GM12878 (cell line): ENCODE results near the gene MKRN2. TPM values are rescaled to one million over a fixed set of nuclear protein-coding genes. Genes with fewer than 3 reads are reported as not detected.

Experiments used
- ATAC-seq: fragments of 200-7000 bp; cut with Tn5 transposase; 3 replicates; pipeline ENCODE4 v1.9.1; 2020; ENCODE audit warnings: mild to moderate bottlenecking, moderate library complexity
- BruUV-seq: library from RNA; stranded (reverse); fragments of 400-500 nt; replicated peaks from 2 replicates; lab custom pipeline; 2021; lab: Mats Ljungman, UMichigan
- CTCF ChIA-PET: fragments of 300-600 bp; sonication (Branson Sonifier 250); formaldehyde crosslinking; extraction: SDS; loops from one replicate; lab custom pipeline; 2021; ENCODE audit warnings: inconsistent platforms; lab: Yijun Ruan, JAX
- POLR2A ChIA-PET: fragments of 350-600 bp; formaldehyde crosslinking; extraction: SDS; loops from one replicate; lab custom pipeline; 2021; ENCODE audit warnings: inconsistent platforms; lab: Charles Lee
- RAD21 ChIA-PET: fragments of 300-600 bp; sonication (Branson Sonifier 250); formaldehyde crosslinking; loops from one replicate; lab custom pipeline; 2023; ENCODE audit warnings: antibody characterized with exemption; ENCODE audit not compliant: unreplicated experiment; lab: Charles Lee
- SMC1A ChIA-PET: fragments of 300-600 bp; sonication (Branson Sonifier 250); formaldehyde crosslinking; loops from one replicate; lab custom pipeline; 2023; ENCODE audit not compliant: unreplicated experiment, uncharacterized antibody; lab: Charles Lee
- DNase-seq: peaks from one replicate; pipeline ENCODE4 v3.0.0-alpha.2; 2011; ENCODE audit warnings: low read depth, low spot score
- FAIRE-seq: peaks from 3 replicates; lab custom pipeline; 2011; peaks lifted over from hg19 to GRCh38; lab: Jason Lieb, UNC
- H2AFZ ChIP-seq: 2 replicates; pipeline ENCODE4 v1.6.0; 2011; ENCODE audit warnings: low read depth, low read length, control low read depth; ENCODE audit not compliant: control insufficient read depth
- H3K27ac ChIP-seq: 2 replicates; pipeline ENCODE4 v1.5.1; 2011; ENCODE audit warnings: control low read depth; ENCODE audit not compliant: control insufficient read depth, insufficient read depth
- H3K27me3 ChIP-seq, 2 experiments: replicated peaks in 1 of 2; 2 replicates each; pipeline versions ENCODE4 v1.6.0 to v1.6.1; 2011; ENCODE audit warnings: low read length in 1 of 2; ENCODE audit not compliant: control insufficient read depth in 2 of 2, insufficient read depth in 2 of 2
- H3K36me3 ChIP-seq, 2 experiments: 2 replicates each; pipeline ENCODE4 v1.5.1; 2011; ENCODE audit warnings: low read length in 1 of 2; ENCODE audit not compliant: control insufficient read depth in 2 of 2, insufficient read depth in 2 of 2
- H3K4me1 ChIP-seq: 2 replicates; pipeline ENCODE4 v1.6.1; 2011; ENCODE audit warnings: mild to moderate bottlenecking, low read length, moderate library complexity, mixed read lengths; ENCODE audit not compliant: control insufficient read depth, insufficient read depth
- H3K4me2 ChIP-seq: 2 replicates; pipeline ENCODE4 v1.6.0; 2011; ENCODE audit warnings: control low read depth; ENCODE audit not compliant: control insufficient read depth, insufficient read depth
- H3K4me3 ChIP-seq: fragments of 200-600 bp; sonication (generic); 2 replicates; pipeline ENCODE4 v1.5.1; 2016
- H3K79me2 ChIP-seq: 2 replicates; pipeline ENCODE4 v1.6.0; 2011; ENCODE audit warnings: low read length; ENCODE audit not compliant: control insufficient read depth, insufficient read depth
- H3K9ac ChIP-seq: 2 replicates; pipeline ENCODE4 v1.8.0; 2011; ENCODE audit warnings: low read length, control low read depth, mixed read lengths; ENCODE audit not compliant: control insufficient read depth, insufficient read depth
- H3K9me3 ChIP-seq: replicated peaks from 3 replicates; pipeline ENCODE4 v1.5.1; 2011; ENCODE audit warnings: mild to moderate bottlenecking, low read length; ENCODE audit not compliant: control insufficient read depth, insufficient read depth
- H4K20me1 ChIP-seq: 2 replicates; pipeline ENCODE4 v1.6.0; 2011; ENCODE audit not compliant: control insufficient read depth, insufficient read depth
- ATF3 ChIP-seq: IDR thresholded peaks from 2 replicates; pipeline ENCODE4 v1.6.1; 2011; ENCODE audit warnings: low read depth, mild to moderate bottlenecking, low read length, moderate library complexity, borderline replicate concordance; ENCODE audit errors: extremely low read depth
- BCL11A ChIP-seq: IDR thresholded peaks from 2 replicates; pipeline ENCODE4 v1.6.1; 2011; ENCODE audit warnings: low read depth, low read length
- BHLHE40 ChIP-seq, 2 experiments: fragments of 450-650 bp in 1 of 2; IDR thresholded peaks; 2 replicates each; pipeline ENCODE4 v1.6.1; 2011 to 2017; ENCODE audit warnings: low read depth in 2 of 2, borderline replicate concordance in 1 of 2, improper control_type of control experiment in 1 of 2, low read length in 1 of 2, mild to moderate bottlenecking in 1 of 2
- E2F8 ChIP-seq: fragments of 450-650 bp; IDR thresholded peaks from 2 replicates; pipeline ENCODE4 v1.6.1; 2018; ENCODE audit warnings: mild to moderate bottlenecking, low read depth, moderate library complexity; ENCODE audit not compliant: partially characterized antibody
- EED ChIP-seq: sonication (generic); IDR thresholded peaks from 2 replicates; pipeline ENCODE4 v1.6.1; 2016; ENCODE audit warnings: antibody characterized with exemption, low read depth
- HDGF ChIP-seq: fragments of 450-650 bp; IDR thresholded peaks from 2 replicates; pipeline ENCODE4 v1.6.1; 2016; ENCODE audit warnings: antibody characterized with exemption
- IKZF1 ChIP-seq: fragments of 450-650 bp; conservative IDR thresholded peaks from 2 replicates; pipeline ENCODE4 v1.6.1; 2017; ENCODE audit warnings: antibody characterized with exemption, mild to moderate bottlenecking
- MYB ChIP-seq: fragments of 150-350 bp; IDR thresholded peaks from 2 replicates; pipeline ENCODE4 v1.6.1; 2014; ENCODE audit warnings: mild to moderate bottlenecking, low read depth, low read length, borderline replicate concordance
- PML ChIP-seq: IDR thresholded peaks from 2 replicates; pipeline ENCODE4 v1.6.1; 2012; ENCODE audit warnings: low read length, inconsistent platforms
- RCOR1 ChIP-seq: conservative IDR thresholded peaks from 2 replicates; pipeline ENCODE4 v1.6.1; 2012; ENCODE audit warnings: low read depth, low read length, improper control_type of control experiment
- SMAD5 ChIP-seq: IDR thresholded peaks from 2 replicates; pipeline ENCODE4 v1.6.1; 2016; ENCODE audit warnings: antibody characterized with exemption, low read depth
- SMC3 ChIP-seq: IDR thresholded peaks from 2 replicates; pipeline ENCODE4 v1.6.1; 2011; ENCODE audit warnings: low read length, improper control_type of control experiment, borderline replicate concordance
- SPI1 ChIP-seq: IDR thresholded peaks from 2 replicates; pipeline ENCODE4 v1.6.1; 2011; ENCODE audit warnings: low read depth, mild to moderate bottlenecking, low read length, moderate library complexity, borderline replicate concordance; ENCODE audit not compliant: insufficient read depth
- TCF12 ChIP-seq: IDR thresholded peaks from 2 replicates; pipeline ENCODE4 v1.6.1; 2011; ENCODE audit warnings: low read depth, mild to moderate bottlenecking, low read length
- in situ Hi-C: fragments of 300-500 bp; cut with MboI; formaldehyde crosslinking; loops from 9 replicates; pipeline ENCODE4 v1.14.3; 2018; ENCODE audit warnings: mixed read lengths
- intact Hi-C: fragments of 100-400 bp; cut with micrococcal nuclease; formaldehyde crosslinking; loops from one replicate; pipeline ENCODE4 v1.14.2; 2022; ENCODE audit not compliant: unreplicated experiment
- polyA plus RNA-seq, 11 experiments: library from polyadenylated mRNA; depleted of rRNA in 4 of 11; unstranded in 6 of 11; stranded (reverse) in 5 of 11; fragments of >200 nt; fragmentation: Nextera tagmentation in 4 of 11; fragmentation: Illumina TruSeq in 1 of 11; extraction: Ambion mirVana in 4 of 11; extraction: Trizol in 1 of 11; gene quantifications; 1 replicate in 1 of 11; 2 replicates in 10 of 11; pipeline versions ENCODE4 v1.2.1 to v1.2.3, GENCODE V29; 2011 to 2016; ENCODE audit warnings: inconsistent platforms in 2 of 11, missing spikeins in 2 of 11, low read depth in 1 of 11
- total RNA-seq, 4 experiments: library from RNA; depleted of rRNA in 3 of 4; stranded (reverse); fragments of >200 nt in 3 of 4; fragmentation: Illumina TruSeq in 1 of 4; extraction: Trizol in 1 of 4; gene quantifications; 2 replicates each; pipeline versions ENCODE4 v1.2.1 to v1.2.3, GENCODE V29; 2013 to 2021
- TF ChIP-seq, protein P1 (sequence below): IDR thresholded peaks from 2 replicates; pipeline ENCODE4 v1.6.1; 2012; ENCODE audit warnings: mild to moderate bottlenecking, low read depth, low read length
- TF ChIP-seq, protein P2 (sequence below): fragments of 450-650 bp; IDR thresholded peaks from 2 replicates; pipeline ENCODE4 v1.6.1; 2017; ENCODE audit warnings: mild to moderate bottlenecking

The MKRN2 gene
- total and polyA plus RNA-seq, 10 of the 15 experiments (the other 5 are each of a cell fraction or from before 2014, with no cell fraction given): 15.4 to 40.7 (median 34.4) TPM

GRCh38 chr3:12566976-12567375 is 10.1 kb downstream of the MKRN2 start:
- no peak for ATAC-seq
- Histone ChIP-seq H3K79me2 (peaks cover 55% of the 10 kb centered on the region), H3K27me3 (no peaks in the 10 kb centered on the region), H3K9ac (no peak overlapping the region), H3K4me2 (no peak overlapping the region), H2AFZ (no peak overlapping the region), H3K27ac (no peak overlapping the region), H3K9me3 (peaks cover 13% of the 10 kb centered on the region; the same call in 2 of the 3 replicates), H3K4me3 (no peak overlapping the region), H4K20me1 (peaks cover 4% of the 10 kb centered on the region; the same call in 1 of the 2 replicates), H3K4me1 (peaks cover 8% of the 10 kb centered on the region), H3K36me3 (peaks cover 8 to 13% of the 10 kb centered on the region in 2 experiments)
- ChIA-PET RAD21 (no interaction called here), SMC1A (no interaction called here), POLR2A (interaction anchor here (0.6 to 1.2 kb wide), 4 partner anchors 11 to 759 kb away, joined by 3 to 9 read pairs (median 6); no protein-coding TSS in a partner anchor), CTCF (interaction anchor here (0.6 kb wide), 2 partner anchors 78 to 712 kb away, joined by 3 read pairs; no protein-coding TSS in a partner anchor)
- in situ Hi-C loops (no loop called here), intact Hi-C loops (no loop called here)
- no TSS peak for BruUV-seq
- no peak for DNase-seq
- no peak for FAIRE-seq
- TF ChIP-seq EED (no peak), BCL11A (no peak), PML (no peak), HDGF (no peak), ATF3 (no peak), SMC3 (no peak), E2F8 (no peak), SPI1 (no peak), MYB (no peak), TCF12 (no peak), BHLHE40 (IDR thresholded peaks at IDR 0.05; ENCODE audit: borderline replicate concordance in 1 of 2, low read depth in 2 of 2, low read length in 1 of 2) (no peak), RCOR1 (no peak), SMAD5 (no peak), IKZF1 (no peak)
- TF ChIP-seq, protein P1, sequence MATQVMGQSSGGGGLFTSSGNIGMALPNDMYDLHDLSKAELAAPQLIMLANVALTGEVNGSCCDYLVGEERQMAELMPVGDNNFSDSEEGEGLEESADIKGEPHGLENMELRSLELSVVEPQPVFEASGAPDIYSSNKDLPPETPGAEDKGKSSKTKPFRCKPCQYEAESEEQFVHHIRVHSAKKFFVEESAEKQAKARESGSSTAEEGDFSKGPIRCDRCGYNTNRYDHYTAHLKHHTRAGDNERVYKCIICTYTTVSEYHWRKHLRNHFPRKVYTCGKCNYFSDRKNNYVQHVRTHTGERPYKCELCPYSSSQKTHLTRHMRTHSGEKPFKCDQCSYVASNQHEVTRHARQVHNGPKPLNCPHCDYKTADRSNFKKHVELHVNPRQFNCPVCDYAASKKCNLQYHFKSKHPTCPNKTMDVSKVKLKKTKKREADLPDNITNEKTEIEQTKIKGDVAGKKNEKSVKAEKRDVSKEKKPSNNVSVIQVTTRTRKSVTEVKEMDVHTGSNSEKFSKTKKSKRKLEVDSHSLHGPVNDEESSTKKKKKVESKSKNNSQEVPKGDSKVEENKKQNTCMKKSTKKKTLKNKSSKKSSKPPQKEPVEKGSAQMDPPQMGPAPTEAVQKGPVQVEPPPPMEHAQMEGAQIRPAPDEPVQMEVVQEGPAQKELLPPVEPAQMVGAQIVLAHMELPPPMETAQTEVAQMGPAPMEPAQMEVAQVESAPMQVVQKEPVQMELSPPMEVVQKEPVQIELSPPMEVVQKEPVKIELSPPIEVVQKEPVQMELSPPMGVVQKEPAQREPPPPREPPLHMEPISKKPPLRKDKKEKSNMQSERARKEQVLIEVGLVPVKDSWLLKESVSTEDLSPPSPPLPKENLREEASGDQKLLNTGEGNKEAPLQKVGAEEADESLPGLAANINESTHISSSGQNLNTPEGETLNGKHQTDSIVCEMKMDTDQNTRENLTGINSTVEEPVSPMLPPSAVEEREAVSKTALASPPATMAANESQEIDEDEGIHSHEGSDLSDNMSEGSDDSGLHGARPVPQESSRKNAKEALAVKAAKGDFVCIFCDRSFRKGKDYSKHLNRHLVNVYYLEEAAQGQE: no peak
- TF ChIP-seq, protein P2, sequence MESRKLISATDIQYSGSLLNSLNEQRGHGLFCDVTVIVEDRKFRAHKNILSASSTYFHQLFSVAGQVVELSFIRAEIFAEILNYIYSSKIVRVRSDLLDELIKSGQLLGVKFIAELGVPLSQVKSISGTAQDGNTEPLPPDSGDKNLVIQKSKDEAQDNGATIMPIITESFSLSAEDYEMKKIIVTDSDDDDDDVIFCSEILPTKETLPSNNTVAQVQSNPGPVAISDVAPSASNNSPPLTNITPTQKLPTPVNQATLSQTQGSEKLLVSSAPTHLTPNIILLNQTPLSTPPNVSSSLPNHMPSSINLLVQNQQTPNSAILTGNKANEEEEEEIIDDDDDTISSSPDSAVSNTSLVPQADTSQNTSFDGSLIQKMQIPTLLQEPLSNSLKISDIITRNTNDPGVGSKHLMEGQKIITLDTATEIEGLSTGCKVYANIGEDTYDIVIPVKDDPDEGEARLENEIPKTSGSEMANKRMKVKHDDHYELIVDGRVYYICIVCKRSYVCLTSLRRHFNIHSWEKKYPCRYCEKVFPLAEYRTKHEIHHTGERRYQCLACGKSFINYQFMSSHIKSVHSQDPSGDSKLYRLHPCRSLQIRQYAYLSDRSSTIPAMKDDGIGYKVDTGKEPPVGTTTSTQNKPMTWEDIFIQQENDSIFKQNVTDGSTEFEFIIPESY: no peak
